Measurements from ENCODE around the gene CENPVL3. TPM values are rescaled to one million over a fixed set of nuclear protein-coding genes. Genes with fewer than 3 reads are reported as not detected.

Gene CENPVL3
- total and polyA plus RNA-seq, 2 of the 8 experiments (the other 6 are each of a cell fraction or from before 2014, with no cell fraction given), result 5.0 to 15.6 TPM

DNA sequence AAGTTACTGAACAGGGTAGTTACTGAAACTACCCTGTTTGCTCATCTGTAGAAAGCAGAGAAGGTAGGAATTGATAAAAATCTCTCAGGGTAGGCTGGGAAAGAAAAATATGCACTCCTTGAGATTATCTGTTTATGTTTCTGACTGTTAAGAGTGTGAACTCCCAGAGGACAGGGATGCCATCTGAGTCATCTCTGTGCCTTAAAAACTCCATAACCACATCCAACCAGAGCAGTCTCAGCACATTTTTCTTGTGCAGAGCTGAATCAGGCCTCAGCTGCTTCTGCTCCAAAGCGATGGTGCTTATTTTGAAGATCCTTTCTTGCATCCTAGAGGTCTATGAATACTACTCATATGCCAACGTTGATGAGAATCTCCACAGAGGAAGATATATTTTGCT, 9.9 kb downstream of the CENPVL3 start:
- Histone ChIP-seq H3K4me1 (replicated peaks in 1 of 4; ENCODE audit: control insufficient read depth in 3 of 4, insufficient read depth in 4 of 4, low read length in 3 of 4) (no peaks in the 10 kb centered on the region), H3K4me2 (ENCODE audit: insufficient read depth in 1 of 2, low read depth in 2 of 2, low read length in 2 of 2) (no peak overlapping the region), H2BK120ac (replicated peaks; ENCODE audit: low read depth, low read length) (no peak overlapping the region), H3K27me3 (replicated peaks in 1 of 4; ENCODE audit: control insufficient read depth in 3 of 4, extremely low read depth in 1 of 4, insufficient read depth in 3 of 4, low read length in 3 of 4) (no peaks in the 10 kb centered on the region), H3K36me3 (ENCODE audit: control insufficient read depth in 2 of 4, insufficient read depth in 4 of 4, low read length in 3 of 4) (no peaks in the 10 kb centered on the region), H4K8ac (ENCODE audit: extremely low read depth, insufficient read depth, low read length) (no peak overlapping the region), H3K9ac (replicated peaks in 1 of 4; ENCODE audit: extremely low read depth in 1 of 4, low read depth in 3 of 4, low read length in 3 of 4) (no peak overlapping the region), H3K9me3 (ENCODE audit: insufficient read depth in 2 of 2, low read depth in 1 of 2, low read length in 1 of 2) (no peaks in the 10 kb centered on the region), H3K56ac (replicated peaks; ENCODE audit: insufficient read length, low read depth, low read length) (no peak overlapping the region), H4K20me1 (replicated peaks in 1 of 2; ENCODE audit: control insufficient read depth in 1 of 2, insufficient read depth in 2 of 2, low read length in 2 of 2) (no peaks in the 10 kb centered on the region), H2BK12ac (ENCODE audit: low read depth, low read length) (no peak overlapping the region), H3K4me3 (ENCODE audit: extremely low read depth in 1 of 4, insufficient read depth in 2 of 4, low read depth in 3 of 4, low read length in 4 of 4) (no peak overlapping the region), H2BK15ac (ENCODE audit: low read length) (no peak overlapping the region), H3K79me1 (ENCODE audit: low read depth, low read length) (no peaks in the 10 kb centered on the region), H3K23me2 (ENCODE audit: low read depth, low read length) (no peaks in the 10 kb centered on the region), H3K23ac (ENCODE audit: insufficient read length) (no peak overlapping the region), H2BK5ac (ENCODE audit: low read depth, low read length) (no peak overlapping the region), H3K18ac (ENCODE audit: extremely low read depth, low read length) (no peak overlapping the region), H4K91ac (replicated peaks; ENCODE audit: insufficient read length, low read length) (no peak overlapping the region), H2AK5ac (ENCODE audit: low read depth, low read length) (no peak overlapping the region), H3K4ac (replicated peaks; ENCODE audit: insufficient read length, low read depth, low read length) (no peak overlapping the region), H2AFZ (ENCODE audit: low read length) (no peak overlapping the region), H4K5ac (ENCODE audit: insufficient read length, low read depth, low read length) (no peak overlapping the region), H3K14ac (ENCODE audit: insufficient read length) (no peak overlapping the region), H3K27ac (ENCODE audit: low read depth, low read length) (no peak overlapping the region), H2BK20ac (ENCODE audit: low read length) (no peak overlapping the region), H3K79me2 (ENCODE audit: control insufficient read depth in 1 of 2, insufficient read depth in 2 of 2, low read length in 2 of 2) (no peaks in the 10 kb centered on the region)
- WGBS, 2 experiments (ENCODE audit: extremely low coverage in 1 of 2, insufficient coverage in 1 of 2, insufficient read length in 1 of 2, insufficient replicate concordance in 2 of 2, low coverage in 1 of 2, low lambda C conversion rate in 2 of 2, missing lambda C conversion rate in 1 of 2), result 65% methylated on average over 2 of the region's 2 CpGs; no CpG with 5 or more reads in 1 of the 2 experiments
- ChIA-PET POLR2A (ENCODE audit: partially characterized antibody) (no interaction called here), CTCF (ENCODE audit: partially characterized antibody) (no interaction called here)
- DNase-seq (ENCODE audit: low read depth in 1 of 2, low spot score in 2 of 2) (no peak), FAIRE-seq (no peak)
- no peak for TF ChIP-seq KDM5A (IDR thresholded peaks at IDR 0.05; ENCODE audit: low read length)
- TF ChIP-seq, protein P1, sequence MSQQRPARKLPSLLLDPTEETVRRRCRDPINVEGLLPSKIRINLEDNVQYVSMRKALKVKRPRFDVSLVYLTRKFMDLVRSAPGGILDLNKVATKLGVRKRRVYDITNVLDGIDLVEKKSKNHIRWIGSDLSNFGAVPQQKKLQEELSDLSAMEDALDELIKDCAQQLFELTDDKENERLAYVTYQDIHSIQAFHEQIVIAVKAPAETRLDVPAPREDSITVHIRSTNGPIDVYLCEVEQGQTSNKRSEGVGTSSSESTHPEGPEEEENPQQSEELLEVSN (IDR thresholded peaks at IDR 0.05), result no peak
- no peak for TF ChIP-seq POLR2A (IDR thresholded peaks at IDR 0.05; ENCODE audit: control extremely low read depth in 1 of 2, low read depth in 2 of 2, low read length in 2 of 2)
- TF ChIP-seq CHD2 (IDR thresholded peaks at IDR 0.05; ENCODE audit: low read length), result no peak
- no peak for TF ChIP-seq POLR2AphosphoS5 (IDR thresholded peaks at IDR 0.05; ENCODE audit: low read depth, low read length)
- no peak for TF ChIP-seq JUN (IDR thresholded peaks at IDR 0.05; ENCODE audit: low read depth, low read length)
- no peak for TF ChIP-seq KDM4A (IDR thresholded peaks at IDR 0.05; ENCODE audit: low read depth, low read length, severe bottlenecking)
- no peak for TF ChIP-seq EP300 (IDR thresholded peaks at IDR 0.05; ENCODE audit: borderline replicate concordance in 1 of 2, low read depth in 2 of 2, low read length in 2 of 2)
- no peak for TF ChIP-seq HDAC6 (IDR thresholded peaks at IDR 0.05; ENCODE audit: low read depth, low read length)

All from H1 (cell line).